ENCODE data around the gene SMYD4.
A peak's percentile ranks its signal among the peaks of the same experiment; 100 is the strongest.
"Not testable (repeated sequence)": the region's sequence is repeated elsewhere in the genome, so short reads cannot be mapped to it uniquely, and the experiment has no call there.

The SMYD4 gene

GRCh38 chr17:1829592-1830257 lies at the start of gene SMYD4, which contains the start of gene RPA1:
Gene SMYD4, minus strand, starts transcription at chr17:1829902. Its CDS starts 1,908 bp downstream, at chr17:1827994.
Gene RPA1, plus strand, starts transcription at chr17:1830005. Its CDS starts 89 bp downstream, at chr17:1830094.
- DNase-seq (ENCODE audit: low spot score) = peak; percentile 90

GRCh38 chr17:1878419-1879121 lies 48.9 kb upstream of the SMYD4 start:
- DNase-seq (ENCODE audit: low spot score) = no peak

GRCh38 chr17:1875597-1875996 lies 45.9 kb upstream of the SMYD4 start:
- DNase-seq (ENCODE audit: low spot score) = no peak

GRCh38 chr17:1873418-1873817 lies 43.7 kb upstream of the SMYD4 start:
- no peak for DNase-seq (ENCODE audit: low spot score)

GRCh38 chr17:1872976-1873375 lies 43.3 kb upstream of the SMYD4 start:
- no peak for DNase-seq (ENCODE audit: low spot score)

GRCh38 chr17:1872254-1872653 lies 42.6 kb upstream of the SMYD4 start:
- no peak for DNase-seq (ENCODE audit: low spot score)

GRCh38 chr17:1871756-1872155 lies 42.1 kb upstream of the SMYD4 start:
- DNase-seq (ENCODE audit: low spot score) = no peak

- no peak for DNase-seq (ENCODE audit: low spot score)
These were observed 40.9 kb upstream of the SMYD4 start for GRCh38 chr17:1870592-1870991.

- no peak for DNase-seq (ENCODE audit: low spot score)
These were observed 38.4 kb upstream of the SMYD4 start for GRCh38 chr17:1868090-1868489.

- DNase-seq (ENCODE audit: low spot score) = no peak
These were observed 37.6 kb upstream of the SMYD4 start for GRCh38 chr17:1867307-1867706.

- peak; percentile 88 for DNase-seq (ENCODE audit: low spot score)
These were observed 35.7 kb upstream of the SMYD4 start for GRCh38 chr17:1865252-1866037.

- DNase-seq (ENCODE audit: low spot score) = no peak
These were observed 31.8 kb upstream of the SMYD4 start for GRCh38 chr17:1861391-1862010.

- DNase-seq (ENCODE audit: low spot score) = no peak
These were observed 31.3 kb upstream of the SMYD4 start for GRCh38 chr17:1860978-1861377.

GRCh38 chr17:1856462-1856861 lies 26.8 kb upstream of the SMYD4 start:
- not testable (repeated sequence) for DNase-seq (ENCODE audit: low spot score)

- no peak for DNase-seq (ENCODE audit: low spot score)
These were observed 24.0 kb upstream of the SMYD4 start for GRCh38 chr17:1853698-1854097.

GRCh38 chr17:1852327-1852726 lies 22.6 kb upstream of the SMYD4 start:
- DNase-seq (ENCODE audit: low spot score) = no peak

- DNase-seq (ENCODE audit: low spot score) = no peak
These were observed 17.5 kb upstream of the SMYD4 start for GRCh38 chr17:1847191-1847590.

GRCh38 chr17:1843947-1844346 lies 14.2 kb upstream of the SMYD4 start:
- no peak for DNase-seq (ENCODE audit: low spot score)

GRCh38 chr17:1839516-1839915 lies 9.8 kb upstream of the SMYD4 start:
- DNase-seq (ENCODE audit: low spot score) = peak; percentile 93

- DNase-seq (ENCODE audit: low spot score) = no peak
These were observed 4.9 kb upstream of the SMYD4 start for GRCh38 chr17:1834380-1835149.

- peak; percentile 48 for DNase-seq (ENCODE audit: low spot score)
These were observed 586 bp upstream of the SMYD4 start for GRCh38 chr17:1830288-1830687.

- no peak for DNase-seq (ENCODE audit: low spot score)
These were observed 498 bp downstream of the SMYD4 start for GRCh38 chr17:1829216-1829591.
